Fibroblast of the aortic adventitia (primary cell): ENCODE results near the gene CAMTA1. TPM values are rescaled to one million over a fixed set of nuclear protein-coding genes. Genes with fewer than 3 reads are reported as not detected.
A peak's percentile ranks its signal among the peaks of the same experiment; 100 is the strongest.

Experiments
- DNase-seq: peaks from one replicate; pipeline ENCODE4 v3.0.0-alpha.2; 2010; ENCODE audit warnings: low read depth
- H3K4me3 ChIP-seq: 2 replicates; pipeline ENCODE4 v1.5.1; 2011; ENCODE audit warnings: low read depth, mild to moderate bottlenecking, control low read depth, low read length, moderate library complexity
- CTCF ChIP-seq: IDR thresholded peaks from 2 replicates; pipeline ENCODE4 v1.5.1; 2011; ENCODE audit warnings: mild to moderate bottlenecking, low read length, control low read depth, inconsistent platforms; ENCODE audit not compliant: insufficient read depth
- total RNA-seq: library from RNA; depleted of rRNA; stranded (reverse); fragments of >200 nt; gene quantifications from 2 replicates; pipeline ENCODE4 v1.2.3, GENCODE V29; 2012; ENCODE audit warnings: low replicate concordance

CAMTA1 gene
- total RNA-seq, 1 donor, result 91.9 TPM

GRCh38 chr1:6822530-6823359, 37.5 kb downstream of the CAMTA1 start:
- DNase-seq, result no peak
- H3K4me3 ChIP-seq, result no peak overlapping the region
- no peak for TF ChIP-seq CTCF

GRCh38 chr1:6823793-6824192, 38.5 kb downstream of the CAMTA1 start:
- DNase-seq, result no peak
- no peak overlapping the region for H3K4me3 ChIP-seq
- no peak for TF ChIP-seq CTCF

GRCh38 chr1:6824665-6825368, 39.6 kb downstream of the CAMTA1 start:
- TF ChIP-seq CTCF, result no peak
- H3K4me3 ChIP-seq, result no peak overlapping the region
- DNase-seq, result no peak

GRCh38 chr1:6825828-6826227, 40.6 kb downstream of the CAMTA1 start:
- H3K4me3 ChIP-seq, result no peak overlapping the region
- TF ChIP-seq CTCF, result no peak

GRCh38 chr1:6827079-6827478, 41.8 kb downstream of the CAMTA1 start:
- H3K4me3 ChIP-seq, result no peak overlapping the region
- no peak for TF ChIP-seq CTCF
- no peak for DNase-seq

More at GRCh38 chr1:6825828-6826227, 40.6 kb downstream of the CAMTA1 start:
- no peak for DNase-seq

- no peak for TF ChIP-seq CTCF
- H3K4me3 ChIP-seq, result no peak overlapping the region
- peak; percentile 10 for DNase-seq
These were observed 42.4 kb downstream of the CAMTA1 start for GRCh38 chr1:6827630-6828165.
